Gastrocnemius medialis (tissue), 4 donors: Measurements from ENCODE around the gene CRYGA. TPM values are rescaled to one million over a fixed set of nuclear protein-coding genes. Genes with fewer than 3 reads are reported as not detected.

Experiments
- ATAC-seq, 2 donors: fragments of 150-250 bp; one replicate each; pipeline ENCODE4 v1.9.1; 2016
- DNase-seq, 2 donors: peaks; one replicate each; pipeline ENCODE4 v3.0.0-alpha.2; 2019
- H3K27ac ChIP-seq, 4 donors: fragments of 200-600 bp; sonication (generic); 1 replicate in 1 of 4; 2 replicates in 3 of 4; pipeline ENCODE4 v1.5.1; 2016 to 2018; ENCODE audit warnings: mild to moderate bottlenecking in 2 of 4, moderate library complexity in 1 of 4
- H3K27me3 ChIP-seq, 3 donors: fragments of 200-600 bp; sonication (generic) in 2 of 3; 1 replicate in 1 of 3; 2 replicates in 2 of 3; pipeline versions ENCODE4 v1.5.1 to v1.6.0; 2016 to 2019; ENCODE audit warnings: mild to moderate bottlenecking in 1 of 3, moderate library complexity in 1 of 3
- H3K36me3 ChIP-seq, 2 donors: fragments of 200-600 bp; sonication (generic) in 1 of 2; one replicate each; pipeline ENCODE4 v1.5.1; 2017 to 2018
- H3K4me1 ChIP-seq, 2 donors: fragments of 200-600 bp; sonication (generic) in 1 of 2; one replicate each; pipeline ENCODE4 v1.5.1; 2016 to 2017; ENCODE audit warnings: mild to moderate bottlenecking in 2 of 2
- H3K4me3 ChIP-seq, 4 donors: fragments of 200-600 bp; sonication (generic) in 3 of 4; 1 replicate in 1 of 4; 2 replicates in 3 of 4; pipeline ENCODE4 v1.5.1; 2016 to 2019; ENCODE audit warnings: mild to moderate bottlenecking in 2 of 4
- H3K9me3 ChIP-seq, 3 donors: fragments of 200-600 bp; sonication (generic) in 2 of 3; 1 replicate in 1 of 3; 2 replicates in 2 of 3; pipeline ENCODE4 v1.5.1; 2016 to 2019
- POLR2A ChIP-seq, 2 donors: fragments of 450-650 bp; IDR thresholded peaks; one replicate each; pipeline ENCODE4 v1.6.1; 2017; ENCODE audit warnings: antibody characterized with exemption in 2 of 2, mild to moderate bottlenecking in 2 of 2, moderate library complexity in 2 of 2
- in situ Hi-C, 4 donors: fragments of 200-750 bp; cut with MboI; loops; one replicate each; pipeline versions ENCODE4 v1.15.0 to v1.8.0; 2017; ENCODE audit warnings: low sequenced_read_pairs in 4 of 4
- intact Hi-C: fragments of 100-400 bp; cut with DNase I; formaldehyde crosslinking; loops from one replicate; pipeline ENCODE4 v1.15.1; 2023; ENCODE audit warnings: low total_unique reads
- total RNA-seq, 4 donors: library from RNA; depleted of rRNA; stranded (reverse); fragments of >200 nt; gene quantifications; one replicate each; pipeline versions ENCODE4 v1.1.0 to v1.2.3, GENCODE V29; 2016
- TF ChIP-seq, protein P1 (sequence below), 5 experiments: fragments of 450-650 bp in 3 of 5; fragments of 200-600 bp in 2 of 5; sonication (generic) in 2 of 5; IDR thresholded peaks in 4 of 5; conservative IDR thresholded peaks in 1 of 5; 1 replicate in 4 of 5; 2 replicates in 1 of 5; pipeline ENCODE4 v1.5.1; 2016 to 2019; ENCODE audit warnings: antibody characterized with exemption in 5 of 5, mild to moderate bottlenecking in 3 of 5, moderate library complexity in 3 of 5

Gene CRYGA
- total RNA-seq, 4 donors from 2014 or later: not detected

GRCh38 chr2:208147759-208148158, 15.6 kb downstream of the CRYGA start:
- Histone ChIP-seq H3K36me3 (no peaks in the 10 kb centered on the region), H3K4me3 (no peak overlapping the region), H3K27ac (no peak overlapping the region), H3K4me1 (no peaks in the 10 kb centered on the region), H3K9me3 (no peaks in the 10 kb centered on the region), H3K27me3 (no peaks in the 10 kb centered on the region)
- in situ Hi-C loops: no loop called here
- TF ChIP-seq, protein P1, sequence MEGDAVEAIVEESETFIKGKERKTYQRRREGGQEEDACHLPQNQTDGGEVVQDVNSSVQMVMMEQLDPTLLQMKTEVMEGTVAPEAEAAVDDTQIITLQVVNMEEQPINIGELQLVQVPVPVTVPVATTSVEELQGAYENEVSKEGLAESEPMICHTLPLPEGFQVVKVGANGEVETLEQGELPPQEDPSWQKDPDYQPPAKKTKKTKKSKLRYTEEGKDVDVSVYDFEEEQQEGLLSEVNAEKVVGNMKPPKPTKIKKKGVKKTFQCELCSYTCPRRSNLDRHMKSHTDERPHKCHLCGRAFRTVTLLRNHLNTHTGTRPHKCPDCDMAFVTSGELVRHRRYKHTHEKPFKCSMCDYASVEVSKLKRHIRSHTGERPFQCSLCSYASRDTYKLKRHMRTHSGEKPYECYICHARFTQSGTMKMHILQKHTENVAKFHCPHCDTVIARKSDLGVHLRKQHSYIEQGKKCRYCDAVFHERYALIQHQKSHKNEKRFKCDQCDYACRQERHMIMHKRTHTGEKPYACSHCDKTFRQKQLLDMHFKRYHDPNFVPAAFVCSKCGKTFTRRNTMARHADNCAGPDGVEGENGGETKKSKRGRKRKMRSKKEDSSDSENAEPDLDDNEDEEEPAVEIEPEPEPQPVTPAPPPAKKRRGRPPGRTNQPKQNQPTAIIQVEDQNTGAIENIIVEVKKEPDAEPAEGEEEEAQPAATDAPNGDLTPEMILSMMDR (IDR thresholded peaks at IDR 0.05 in 4 of 5, conservative IDR thresholded peaks at IDR 0.05 in 1 of 5): no peak
- TF ChIP-seq POLR2A (IDR thresholded peaks at IDR 0.05): no peak
- no peak for ATAC-seq
- intact Hi-C loops: no loop called here
- DNase-seq: no peak

DNA sequence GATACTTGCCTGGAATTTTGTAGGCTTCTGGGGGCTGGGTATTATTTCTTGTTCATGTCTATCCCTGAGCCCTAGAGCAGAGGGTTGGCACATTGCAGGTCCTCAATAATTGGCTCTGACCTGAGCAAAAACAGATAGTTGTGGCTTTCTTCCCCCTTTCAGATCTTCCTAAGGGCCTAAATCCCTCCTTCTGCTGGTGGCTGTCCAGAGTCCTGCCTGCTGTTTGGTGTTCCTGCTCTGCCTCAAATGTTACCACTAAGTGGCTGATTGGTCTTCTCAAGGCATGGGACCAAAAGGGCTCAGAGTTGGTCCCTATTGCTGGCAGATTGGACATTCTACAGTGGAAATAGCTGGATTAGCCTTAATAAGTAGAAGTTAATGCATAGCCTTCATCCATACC, 16.4 kb downstream of the CRYGA start:
- in situ Hi-C loops (no loop called here), intact Hi-C loops (no loop called here)
- no peaks in the 10 kb centered on the region for H3K27me3 ChIP-seq
- DNase-seq (no peak), ATAC-seq (no peak)
- H3K9me3 ChIP-seq: no peaks in the 10 kb centered on the region
- TF ChIP-seq, protein P1 (IDR thresholded peaks at IDR 0.05 in 4 of 5, conservative IDR thresholded peaks at IDR 0.05 in 1 of 5): no peak
- no peak for TF ChIP-seq POLR2A (IDR thresholded peaks at IDR 0.05)
- H3K4me1 ChIP-seq: no peaks in the 10 kb centered on the region
- no peak overlapping the region for H3K27ac ChIP-seq
- no peaks in the 10 kb centered on the region for H3K36me3 ChIP-seq
- H3K4me3 ChIP-seq: no peak overlapping the region

- intact Hi-C loops (no loop called here), in situ Hi-C loops (no loop called here)
- Histone ChIP-seq H3K27me3 (no peaks in the 10 kb centered on the region), H3K9me3 (no peaks in the 10 kb centered on the region), H3K27ac (no peak within 1 kb of the TSS), H3K4me1 (no peaks in the 10 kb centered on the region), H3K36me3 (no peaks in the 10 kb centered on the region), H3K4me3 (no peak within 1 kb of the TSS)
- ATAC-seq (no peak), DNase-seq (no peak)
- TF ChIP-seq, protein P1 (IDR thresholded peaks at IDR 0.05 in 4 of 5, conservative IDR thresholded peaks at IDR 0.05 in 1 of 5): no peak
- no peak for TF ChIP-seq POLR2A (IDR thresholded peaks at IDR 0.05)
Measured at GRCh38 chr2:208146006-208146405, 17.4 kb downstream of the CRYGA start, which contains the start of gene CRYGB. Gene CRYGB (minus strand): TSS chr2:208146158. CDS start chr2:208146120, 38 bp downstream.

DNA sequence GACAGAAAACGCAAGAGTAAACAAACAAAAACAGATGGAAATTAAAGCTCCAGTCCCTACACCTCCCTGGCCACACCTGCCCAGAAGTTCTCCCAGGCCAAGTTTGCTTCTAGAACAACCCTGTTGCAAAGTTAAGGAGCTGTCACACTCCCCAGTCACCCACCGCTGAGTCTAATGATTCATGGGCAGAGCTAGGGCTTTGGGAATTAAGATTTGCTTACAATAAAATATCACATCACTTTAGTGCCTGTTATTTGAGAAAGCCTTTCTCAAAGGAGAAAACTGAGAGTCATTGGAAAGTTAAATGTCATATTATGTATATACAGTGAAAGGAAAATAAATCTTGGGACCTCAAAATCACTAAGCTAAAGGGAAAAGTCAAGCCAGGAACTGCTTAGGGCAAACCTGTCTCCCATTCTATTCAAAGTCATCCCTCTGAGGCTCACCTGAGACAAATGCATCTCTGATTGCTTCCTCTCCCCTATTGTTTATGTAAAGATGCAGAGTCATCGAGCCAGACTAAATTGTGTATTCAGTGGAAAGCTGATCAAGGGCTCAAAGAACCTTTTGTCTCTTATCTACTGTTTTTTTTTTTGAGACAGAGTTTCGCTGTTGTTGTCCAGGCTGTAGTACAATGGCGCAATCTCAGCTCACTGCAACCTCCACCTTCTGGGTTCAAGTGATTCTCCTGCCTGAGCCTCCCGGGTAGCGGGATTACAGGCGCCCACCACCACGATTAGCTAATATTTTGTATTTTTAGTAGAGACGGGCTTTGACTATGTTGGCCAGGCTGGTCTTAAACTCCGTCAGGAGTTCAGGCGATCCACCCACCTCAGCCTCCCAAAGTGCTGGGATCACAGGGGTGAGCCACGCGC, 20.2 kb downstream of the CRYGA start:
- ATAC-seq: no peak
- Histone ChIP-seq H3K27me3 (no peaks in the 10 kb centered on the region), H3K4me3 (no peak overlapping the region), H3K9me3 (no peaks in the 10 kb centered on the region), H3K27ac (no peak overlapping the region), H3K36me3 (no peaks in the 10 kb centered on the region), H3K4me1 (no peaks in the 10 kb centered on the region)
- intact Hi-C loops: no loop called here
- no peak for TF ChIP-seq POLR2A (IDR thresholded peaks at IDR 0.05)
- TF ChIP-seq, protein P1 (IDR thresholded peaks at IDR 0.05 in 4 of 5, conservative IDR thresholded peaks at IDR 0.05 in 1 of 5): no peak
- no peak for DNase-seq
- in situ Hi-C loops: no loop called here
